Measurements from ENCODE around the gene ESPL1.

- TF ChIP-seq, protein P1, sequence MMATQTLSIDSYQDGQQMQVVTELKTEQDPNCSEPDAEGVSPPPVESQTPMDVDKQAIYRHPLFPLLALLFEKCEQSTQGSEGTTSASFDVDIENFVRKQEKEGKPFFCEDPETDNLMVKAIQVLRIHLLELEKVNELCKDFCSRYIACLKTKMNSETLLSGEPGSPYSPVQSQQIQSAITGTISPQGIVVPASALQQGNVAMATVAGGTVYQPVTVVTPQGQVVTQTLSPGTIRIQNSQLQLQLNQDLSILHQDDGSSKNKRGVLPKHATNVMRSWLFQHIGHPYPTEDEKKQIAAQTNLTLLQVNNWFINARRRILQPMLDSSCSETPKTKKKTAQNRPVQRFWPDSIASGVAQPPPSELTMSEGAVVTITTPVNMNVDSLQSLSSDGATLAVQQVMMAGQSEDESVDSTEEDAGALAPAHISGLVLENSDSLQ (IDR thresholded peaks at IDR 0.05), result no peak
- TF ChIP-seq SUZ12 (IDR thresholded peaks at IDR 0.05), result no peak
- no peak for TF ChIP-seq FOXA1 (IDR thresholded peaks at IDR 0.05)
- TF ChIP-seq ELF4 (IDR thresholded peaks at IDR 0.05), result no peak; the same call in 1 of the 2 replicates
- no peak for TF ChIP-seq HDGF (IDR thresholded peaks at IDR 0.05; ENCODE audit: borderline replicate concordance)
- TF ChIP-seq CTBP1 (IDR thresholded peaks at IDR 0.05; ENCODE audit: borderline replicate concordance), result no peak
- no peak for TF ChIP-seq FOXK2 (IDR thresholded peaks at IDR 0.05)
- no peak for TF ChIP-seq ZNF384 (IDR thresholded peaks at IDR 0.05)
- no peak for TF ChIP-seq L3MBTL2 (conservative IDR thresholded peaks at IDR 0.05)
- 0 out of 2 replicates have a peak, but pooled peaks have one; percentile 51 for TF ChIP-seq NFRKB (IDR thresholded peaks at IDR 0.05)
- TF ChIP-seq SP1 (IDR thresholded peaks at IDR 0.05), result no peak
- no peak for TF ChIP-seq TARDBP (IDR thresholded peaks at IDR 0.05)
- no peak for TF ChIP-seq BHLHE40 (IDR thresholded peaks at IDR 0.05; ENCODE audit: borderline replicate concordance)
These were observed 27.2 kb downstream of the ESPL1 start, which contains the start of gene PFDN5 for GRCh38 chr12:53295070-53295890.
